Mesendoderm (in vitro differentiated cells): Measurements from ENCODE around the gene KDM6A.

Experiments used
- DNase-seq: peaks from one replicate; pipeline ENCODE4 v3.0.0; 2013
- H2AK5ac ChIP-seq: 2 replicates; pipeline ENCODE4 v1.6.1; 2013; ENCODE audit warnings: low read length, inconsistent platforms
- H2BK120ac ChIP-seq: 2 replicates; pipeline ENCODE4 v1.6.1; 2013; ENCODE audit warnings: low read depth, mild to moderate bottlenecking, low read length, moderate library complexity, mixed read lengths
- H2BK15ac ChIP-seq: replicated peaks from 2 replicates; pipeline ENCODE4 v1.6.1; 2013; ENCODE audit warnings: low read depth, mild to moderate bottlenecking, moderate library complexity
- H2BK5ac ChIP-seq: 2 replicates; pipeline ENCODE4 v1.6.1; 2013; ENCODE audit warnings: low read length, inconsistent platforms
- H3K18ac ChIP-seq: 2 replicates; pipeline ENCODE4 v1.6.1; 2013; ENCODE audit warnings: mild to moderate bottlenecking, low read length, mixed read lengths
- H3K23ac ChIP-seq: one replicate; pipeline ENCODE4 v1.6.1; 2013; ENCODE audit warnings: low read length
- H3K27ac ChIP-seq: 2 replicates; pipeline ENCODE4 v1.5.1; 2013; ENCODE audit warnings: low read depth, mild to moderate bottlenecking, inconsistent platforms, low read length, moderate library complexity
- H3K27me3 ChIP-seq: 2 replicates; pipeline ENCODE4 v1.6.1; 2013; ENCODE audit warnings: low read length, control low read depth, mild to moderate bottlenecking, inconsistent platforms; ENCODE audit not compliant: insufficient read depth, poor library complexity
- H3K36me3 ChIP-seq: 2 replicates; pipeline ENCODE4 v1.6.1; 2013; ENCODE audit warnings: low read length, inconsistent platforms; ENCODE audit not compliant: control insufficient read depth, insufficient read depth
- H3K4ac ChIP-seq: one replicate; pipeline ENCODE4 v1.6.1; 2013; ENCODE audit warnings: low read depth, mild to moderate bottlenecking, low read length, moderate library complexity
- H3K4me1 ChIP-seq: 2 replicates; pipeline ENCODE4 v1.6.1; 2013; ENCODE audit warnings: low read depth, low read length, inconsistent platforms; ENCODE audit not compliant: control insufficient read depth
- H3K4me2 ChIP-seq: 2 replicates; pipeline ENCODE4 v1.6.1; 2013; ENCODE audit warnings: low read length
- H3K4me3 ChIP-seq: 2 replicates; pipeline ENCODE4 v1.5.1; 2013; ENCODE audit warnings: mild to moderate bottlenecking, low read length
- H3K56ac ChIP-seq: one replicate; pipeline ENCODE4 v1.6.1; 2013; ENCODE audit warnings: low read length
- H3K79me1 ChIP-seq: 2 replicates; pipeline ENCODE4 v1.6.1; 2013; ENCODE audit warnings: low read length, inconsistent platforms
- H3K79me2 ChIP-seq: 2 replicates; pipeline ENCODE4 v1.6.1; 2013; ENCODE audit warnings: mild to moderate bottlenecking, low read length; ENCODE audit not compliant: control insufficient read depth, insufficient read depth
- H3K9ac ChIP-seq: 2 replicates; pipeline ENCODE4 v1.6.1; 2013; ENCODE audit warnings: low read length, inconsistent platforms
- H4K5ac ChIP-seq: one replicate; pipeline ENCODE4 v1.6.1; 2013; ENCODE audit warnings: low read length
- H4K8ac ChIP-seq: one replicate; pipeline ENCODE4 v1.6.1; 2013; ENCODE audit warnings: low read depth, mild to moderate bottlenecking, control low read depth, low read length, moderate library complexity
- WGBS: extraction: QIAGEN DNeasy Blood & Tissue Kit; methylation state at CpG from one replicate; pipeline ENCODE4 v1.1.7; 2013; ENCODE audit warnings: low lambda C conversion rate, missing lambda C conversion rate; ENCODE audit not compliant: insufficient coverage; ENCODE audit errors: extremely low coverage; 5-methylcytosine and 5-hydroxymethylcytosine counted together

The KDM6A gene

GRCh38 chrX:44980403-44980802 is 107.4 kb downstream of the KDM6A start:
- WGBS: no CpG with 5 or more reads among the region's 6 CpGs
- Histone ChIP-seq H3K79me2 (peaks cover 43% of the 10 kb centered on the region), H3K18ac (no peak overlapping the region)

DNA sequence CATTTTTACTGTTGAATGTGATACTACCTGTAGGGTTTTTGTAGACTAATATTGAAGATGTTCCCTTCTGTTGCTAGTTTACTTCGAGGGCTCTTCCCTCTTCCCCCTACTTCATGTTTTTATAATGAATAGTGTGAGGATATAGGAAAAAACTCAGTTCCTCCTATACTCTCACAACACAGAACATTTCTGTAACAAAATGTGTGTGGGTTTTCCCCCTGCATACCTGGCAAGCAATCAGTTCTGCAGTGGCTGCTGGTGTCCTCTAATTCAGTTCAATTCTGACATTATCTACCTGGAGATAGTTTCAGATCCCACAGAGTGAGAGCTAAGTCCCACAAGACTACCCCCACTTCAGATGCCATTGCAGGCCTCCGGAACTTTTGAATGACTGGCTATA is 107.9 kb downstream of the KDM6A start:
- WGBS: no CpG with 5 or more reads among the region's 2 CpGs
- Histone ChIP-seq H3K4me2 (no peak overlapping the region), H3K56ac (no peak overlapping the region), H2BK120ac (no peak overlapping the region), H3K27me3 (no peaks in the 10 kb centered on the region), H3K36me3 (no peaks in the 10 kb centered on the region), H3K79me2 (peaks cover 40% of the 10 kb centered on the region), H3K27ac (no peak overlapping the region), H4K8ac (no peak overlapping the region), H3K4me1 (no peaks in the 10 kb centered on the region), H3K23ac (no peak overlapping the region), H2AK5ac (no peak overlapping the region), H3K4ac (no peak overlapping the region), H3K18ac (no peak overlapping the region), H2BK15ac (no peak overlapping the region), H3K79me1 (no peaks in the 10 kb centered on the region), H4K5ac (no peak overlapping the region), H3K4me3 (no peak overlapping the region), H3K9ac (no peak overlapping the region), H2BK5ac (no peak overlapping the region)
- no peak for DNase-seq

More at GRCh38 chrX:44980403-44980802, 107.4 kb downstream of the KDM6A start:
- no peaks in the 10 kb centered on the region for H3K36me3 ChIP-seq
- H3K27me3 ChIP-seq: no peaks in the 10 kb centered on the region
- H3K4me2 ChIP-seq: no peak overlapping the region
- no peak overlapping the region for H3K9ac ChIP-seq
- no peak overlapping the region for H3K23ac ChIP-seq
- H2AK5ac ChIP-seq: no peak overlapping the region
- no peaks in the 10 kb centered on the region for H3K79me1 ChIP-seq
- H4K8ac ChIP-seq: no peak overlapping the region
- H3K4me1 ChIP-seq: no peaks in the 10 kb centered on the region
- H3K4me3 ChIP-seq: no peak overlapping the region
- no peak overlapping the region for H3K27ac ChIP-seq
- no peak overlapping the region for H4K5ac ChIP-seq
- H3K56ac ChIP-seq: no peak overlapping the region
- H2BK15ac ChIP-seq: no peak overlapping the region
- no peak overlapping the region for H2BK120ac ChIP-seq
- DNase-seq: no peak
- H2BK5ac ChIP-seq: no peak overlapping the region
- no peak overlapping the region for H3K4ac ChIP-seq

DNA sequence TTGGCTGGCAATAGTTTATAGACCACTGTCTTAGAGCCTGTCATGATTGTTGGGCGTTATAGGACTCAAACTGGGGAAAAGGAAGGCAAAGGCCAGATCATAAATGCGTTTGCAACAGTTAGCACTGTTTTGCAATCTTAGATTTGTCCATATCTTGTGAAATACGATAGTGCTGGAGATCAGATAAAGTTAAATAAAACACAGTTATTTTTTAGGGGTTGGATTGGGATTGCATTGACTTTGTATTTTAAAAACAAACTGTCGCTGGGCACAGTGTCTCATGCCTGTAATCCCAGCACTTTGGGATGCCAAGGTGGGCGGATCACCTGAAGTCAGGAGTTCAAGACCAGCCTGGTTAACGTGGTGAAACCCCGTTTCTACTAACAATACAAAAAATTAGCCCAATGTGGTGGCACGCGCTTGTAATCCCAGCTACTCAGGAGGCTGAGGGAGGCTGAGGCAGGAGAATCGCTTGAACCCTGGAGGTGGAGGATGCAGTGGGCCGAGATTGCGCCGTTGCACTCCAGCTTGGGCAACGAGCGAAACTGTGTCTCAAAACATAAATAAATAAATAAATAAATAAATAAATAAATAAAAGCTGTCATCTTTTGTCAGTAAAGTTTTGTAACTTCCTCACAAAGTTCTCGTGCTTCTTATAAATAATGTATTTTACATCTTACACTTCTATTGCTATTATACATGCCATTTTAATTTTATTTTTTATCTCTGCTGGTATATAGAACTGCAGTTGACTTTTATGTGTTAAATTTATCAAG is 117.2 kb downstream of the KDM6A start:
- no peak overlapping the region for H3K4ac ChIP-seq
- no peaks in the 10 kb centered on the region for H3K27me3 ChIP-seq
- no peak overlapping the region for H3K27ac ChIP-seq
- no peak overlapping the region for H3K18ac ChIP-seq
- no peak overlapping the region for H3K4me3 ChIP-seq
- no peaks in the 10 kb centered on the region for H3K4me1 ChIP-seq
- H3K36me3 ChIP-seq: no peaks in the 10 kb centered on the region
- H3K79me2 ChIP-seq: peaks cover 29% of the 10 kb centered on the region
- H4K5ac ChIP-seq: no peak overlapping the region
- no CpG with 5 or more reads among the region's 16 CpGs for WGBS
- no peaks in the 10 kb centered on the region for H3K79me1 ChIP-seq
- H2BK120ac ChIP-seq: no peak overlapping the region
- no peak overlapping the region for H2AK5ac ChIP-seq
- H3K9ac ChIP-seq: no peak overlapping the region
- no peak overlapping the region for H3K4me2 ChIP-seq
- no peak overlapping the region for H3K23ac ChIP-seq
- no peak overlapping the region for H4K8ac ChIP-seq
- H3K56ac ChIP-seq: no peak overlapping the region
- no peak overlapping the region for H2BK5ac ChIP-seq
- no peak for DNase-seq
- no peak overlapping the region for H2BK15ac ChIP-seq

DNA sequence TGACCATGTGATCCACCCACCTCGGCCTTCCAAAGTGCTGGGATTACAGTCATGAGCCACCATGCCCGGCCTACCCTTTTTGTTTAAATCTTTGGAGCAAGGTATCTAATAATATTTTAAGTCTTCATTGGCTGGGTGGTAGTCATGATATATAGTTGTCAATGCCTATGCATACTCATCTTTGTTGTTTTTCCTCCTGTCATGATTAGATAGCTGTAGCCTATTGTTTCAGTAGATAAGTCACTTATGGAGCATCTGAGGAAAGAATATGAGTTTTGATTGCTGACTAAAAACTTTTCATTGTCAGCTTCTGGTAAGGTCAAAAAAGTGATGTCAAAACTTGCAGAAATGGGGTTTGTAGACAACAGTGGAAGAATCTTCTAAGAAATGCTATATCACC is 119.8 kb downstream of the KDM6A start:
- Histone ChIP-seq H3K4me2 (no peak overlapping the region), H4K5ac (no peak overlapping the region), H3K4ac (no peak overlapping the region), H3K56ac (no peak overlapping the region), H3K79me2 (peaks cover 46% of the 10 kb centered on the region), H2AK5ac (no peak overlapping the region), H3K27me3 (no peaks in the 10 kb centered on the region), H2BK5ac (no peak overlapping the region), H3K9ac (no peak overlapping the region), H3K27ac (no peak overlapping the region), H3K4me3 (no peak overlapping the region), H3K4me1 (no peaks in the 10 kb centered on the region), H3K79me1 (no peaks in the 10 kb centered on the region), H4K8ac (no peak overlapping the region), H3K18ac (no peak overlapping the region), H3K23ac (no peak overlapping the region), H3K36me3 (no peaks in the 10 kb centered on the region), H2BK120ac (no peak overlapping the region), H2BK15ac (no peak overlapping the region)
- no CpG with 5 or more reads among the region's 2 CpGs for WGBS
- DNase-seq: no peak

- Histone ChIP-seq H2BK15ac (no peak overlapping the region), H2BK120ac (no peak overlapping the region), H3K79me1 (no peaks in the 10 kb centered on the region), H2AK5ac (no peak overlapping the region), H4K5ac (no peak overlapping the region), H3K79me2 (peaks cover 46% of the 10 kb centered on the region), H3K23ac (no peak overlapping the region), H3K27ac (no peak overlapping the region), H3K4me3 (no peak overlapping the region), H3K4me1 (no peaks in the 10 kb centered on the region), H3K4me2 (no peak overlapping the region), H3K56ac (no peak overlapping the region), H4K8ac (no peak overlapping the region), H3K27me3 (no peaks in the 10 kb centered on the region), H3K18ac (no peak overlapping the region), H3K4ac (no peak overlapping the region), H3K36me3 (no peaks in the 10 kb centered on the region), H2BK5ac (no peak overlapping the region), H3K9ac (no peak overlapping the region)
- DNase-seq: no peak
- WGBS: no CpG with 5 or more reads among the region's 2 CpGs
These were observed 123.3 kb downstream of the KDM6A start for GRCh38 chrX:44996277-44996676.
